CD4-positive, alpha-beta T cell treated with Interleukin-4 for 1 hour (primary cell): Measurements from ENCODE around the gene PLCB4.

Experiments
- DNase-seq, 2 donors: peaks; one replicate each; pipeline ENCODE4 v3.0.0-alpha.2; 2020 to 2022

Gene PLCB4

GRCh38 chr20:9062066-9062465 is 6.8 kb upstream of the PLCB4 start:
- no peak for DNase-seq

- no peak for DNase-seq
Measured at GRCh38 chr20:9066191-9066590, 2.7 kb upstream of the PLCB4 start.

- no peak for DNase-seq
Measured at GRCh38 chr20:9068233-9068801, 570 bp upstream of the PLCB4 start.

GRCh38 chr20:9070304-9070703 is 1.4 kb downstream of the PLCB4 start:
- no peak for DNase-seq

- DNase-seq: no peak
Measured at GRCh38 chr20:9071976-9072726, 3.3 kb downstream of the PLCB4 start.

GRCh38 chr20:9072861-9073500 is 4.1 kb downstream of the PLCB4 start:
- DNase-seq: no peak

- no peak for DNase-seq
Measured at GRCh38 chr20:9075264-9076095, 6.6 kb downstream of the PLCB4 start.

GRCh38 chr20:9076440-9076839 is 7.6 kb downstream of the PLCB4 start:
- DNase-seq: no peak

- no peak for DNase-seq
Measured at GRCh38 chr20:9078826-9079731, 10.2 kb downstream of the PLCB4 start.

GRCh38 chr20:9081423-9081966 is 12.6 kb downstream of the PLCB4 start:
- no peak for DNase-seq

- DNase-seq: no peak
Measured at GRCh38 chr20:9082741-9083140, 13.9 kb downstream of the PLCB4 start.

- DNase-seq: no peak
Measured at GRCh38 chr20:9087531-9088217, 18.8 kb downstream of the PLCB4 start.

GRCh38 chr20:9088556-9088955 is 19.7 kb downstream of the PLCB4 start:
- no peak for DNase-seq

GRCh38 chr20:9092113-9092512 is 23.2 kb downstream of the PLCB4 start:
- DNase-seq: no peak

GRCh38 chr20:9092655-9093054 is 23.8 kb downstream of the PLCB4 start:
- no peak for DNase-seq

- no peak for DNase-seq
Measured at GRCh38 chr20:9093218-9093957, 24.5 kb downstream of the PLCB4 start.

GRCh38 chr20:9099372-9099771 is 30.5 kb downstream of the PLCB4 start:
- DNase-seq: no peak

GRCh38 chr20:9100691-9101090 is 31.8 kb downstream of the PLCB4 start:
- DNase-seq: no peak

- DNase-seq: no peak
Measured at GRCh38 chr20:9102456-9102855, 33.6 kb downstream of the PLCB4 start.

- no peak for DNase-seq
Measured at GRCh38 chr20:9103955-9104354, 35.1 kb downstream of the PLCB4 start.

- DNase-seq: no peak
Measured at GRCh38 chr20:9108260-9108659, 39.4 kb downstream of the PLCB4 start.
